ENCODE data around the gene CLIP3. TPM values are rescaled to one million over a fixed set of nuclear protein-coding genes. Genes with fewer than 3 reads are reported as not detected.
"Not testable (repeated sequence)": the region's sequence is repeated elsewhere in the genome, so short reads cannot be mapped to it uniquely, and the experiment has no call there.

CLIP3 gene, protein sequence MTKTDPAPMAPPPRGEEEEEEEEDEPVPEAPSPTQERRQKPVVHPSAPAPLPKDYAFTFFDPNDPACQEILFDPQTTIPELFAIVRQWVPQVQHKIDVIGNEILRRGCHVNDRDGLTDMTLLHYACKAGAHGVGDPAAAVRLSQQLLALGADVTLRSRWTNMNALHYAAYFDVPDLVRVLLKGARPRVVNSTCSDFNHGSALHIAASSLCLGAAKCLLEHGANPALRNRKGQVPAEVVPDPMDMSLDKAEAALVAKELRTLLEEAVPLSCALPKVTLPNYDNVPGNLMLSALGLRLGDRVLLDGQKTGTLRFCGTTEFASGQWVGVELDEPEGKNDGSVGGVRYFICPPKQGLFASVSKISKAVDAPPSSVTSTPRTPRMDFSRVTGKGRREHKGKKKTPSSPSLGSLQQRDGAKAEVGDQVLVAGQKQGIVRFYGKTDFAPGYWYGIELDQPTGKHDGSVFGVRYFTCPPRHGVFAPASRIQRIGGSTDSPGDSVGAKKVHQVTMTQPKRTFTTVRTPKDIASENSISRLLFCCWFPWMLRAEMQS
- 1 to 10 TPM; 3.8 TPM for total RNA-seq
- total RNA-seq: 0.23 to 0.83 reads per million in 2 donors

DNA sequence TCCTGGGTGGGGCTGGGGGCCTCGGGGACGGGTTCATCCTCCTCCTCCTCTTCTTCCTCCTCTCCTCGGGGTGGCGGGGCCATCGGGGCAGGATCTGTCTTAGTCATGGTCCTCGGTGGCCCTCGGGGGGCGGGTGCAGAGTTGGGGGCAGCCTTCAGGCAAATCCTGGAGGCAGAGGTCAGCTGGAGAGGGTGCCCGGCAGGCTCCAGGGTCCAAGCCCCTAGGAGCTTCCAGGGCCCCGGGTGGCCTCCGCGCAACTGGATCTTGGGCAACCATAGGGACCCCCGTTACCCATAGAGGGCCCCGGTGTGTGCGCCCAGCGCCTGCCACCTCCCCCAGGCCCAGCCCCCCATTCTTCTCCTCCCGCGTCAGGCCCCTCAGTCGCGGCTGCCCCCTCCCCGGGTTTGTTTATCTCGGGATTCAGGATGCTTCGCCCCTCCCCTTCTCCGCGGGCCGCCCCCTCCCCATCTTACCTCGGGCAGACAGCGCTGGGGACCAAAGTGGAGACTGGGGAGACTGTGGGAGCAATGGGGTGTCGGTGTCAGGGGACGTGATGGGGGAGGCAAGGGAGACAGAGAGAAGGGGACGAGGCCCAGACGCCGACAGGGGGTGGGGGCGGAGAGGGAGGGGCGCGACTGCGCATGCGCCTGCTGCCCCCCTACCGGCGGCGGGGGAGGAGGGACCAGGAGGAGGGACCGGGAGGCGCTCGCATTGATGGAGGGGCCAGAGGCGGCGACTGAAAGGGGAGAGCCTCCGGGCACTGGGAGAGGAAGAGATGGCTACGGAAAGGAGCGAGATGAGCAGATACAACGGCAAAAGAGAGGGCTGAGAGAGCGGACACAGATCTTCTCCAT lies at the start of gene CLIP3:
CLIP3 (minus strand) TSS at position 623 of the 854 bp plus-strand sequence; CDS start at position 107, 516 bp downstream.
- peak in 2 of 3 donors; percentile 24 to 27 for DNase-seq
- no peaks in the 10 kb centered on the region for H3K27me3 Mint-ChIP-seq
- peak within 1 kb of the TSS; percentile 62 for H3K4me3 Mint-ChIP-seq
- peaks cover 23% of the 10 kb centered on the region for H3K36me3 Mint-ChIP-seq (ENCODE audit: low read depth)
- peak within 1 kb of the TSS; percentile 34 for H3K27ac Mint-ChIP-seq
- ATAC-seq: peak; percentile 27
- no peaks in the 10 kb centered on the region for H3K9me3 ChIP-seq (ENCODE audit: control insufficient read depth, low read length, poor library complexity, severe bottlenecking)
- peaks cover 42% of the 10 kb centered on the region for H3K4me1 Mint-ChIP-seq

DNA sequence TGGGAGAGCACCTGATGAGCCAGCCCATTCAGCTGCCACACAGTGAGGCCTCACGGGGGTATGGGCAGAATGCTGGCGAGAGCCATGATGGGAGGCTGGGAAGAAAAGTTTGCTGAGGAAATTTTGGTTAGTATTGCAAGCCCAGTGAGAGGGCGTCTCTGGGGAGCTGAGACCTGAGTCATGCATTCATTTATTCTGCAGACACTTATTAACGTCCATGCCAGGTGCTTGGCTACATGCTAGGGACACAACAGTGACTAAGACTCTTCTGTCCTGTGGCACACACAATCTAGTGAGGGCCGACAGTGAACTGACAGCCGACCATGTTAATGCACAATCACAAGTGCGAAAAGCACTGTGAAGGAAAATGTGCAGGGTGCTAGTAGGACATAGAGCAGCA lies 49.2 kb upstream of the CLIP3 start:
- ATAC-seq: no peak

DNA sequence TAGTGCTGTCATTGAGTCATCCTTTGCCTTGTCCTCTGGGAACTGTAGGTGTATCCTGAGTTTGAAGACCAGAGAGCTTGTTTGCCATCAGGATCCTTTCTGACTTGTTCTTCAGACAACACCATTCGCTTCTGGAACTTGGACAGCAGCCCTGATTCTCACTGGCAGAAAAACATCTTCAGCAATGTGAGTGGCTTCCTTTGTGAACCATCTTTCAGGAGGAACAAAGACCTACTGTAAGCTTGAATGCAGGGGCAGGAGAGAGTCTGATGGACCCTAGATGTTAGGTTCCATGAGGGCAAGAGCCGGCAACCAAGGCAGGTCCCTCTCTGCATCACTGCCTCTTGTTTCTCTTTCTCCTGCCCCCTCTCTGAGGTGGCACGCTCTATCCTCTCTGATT lies 48.7 kb upstream of the CLIP3 start:
- Mint-ChIP-seq H3K4me1 (peaks cover 2% of the 10 kb centered on the region), H3K36me3 (ENCODE audit: low read depth) (no peaks in the 10 kb centered on the region), H3K27ac (peak overlapping the region; percentile 34), H3K4me3 (no peak overlapping the region), H3K27me3 (no peaks in the 10 kb centered on the region)
- DNase-seq: no peak
- no peak for ATAC-seq
- H3K9me3 ChIP-seq (ENCODE audit: control insufficient read depth, low read length, poor library complexity, severe bottlenecking): no peaks in the 10 kb centered on the region

More for the DNA sequence above, 49.2 kb upstream of the CLIP3 start:
- Mint-ChIP-seq H3K27ac (peak overlapping the region; percentile 34), H3K4me3 (no peak overlapping the region), H3K27me3 (no peaks in the 10 kb centered on the region), H3K36me3 (ENCODE audit: low read depth) (no peaks in the 10 kb centered on the region), H3K4me1 (peaks cover 2% of the 10 kb centered on the region)
- no peak for DNase-seq
- no peaks in the 10 kb centered on the region for H3K9me3 ChIP-seq (ENCODE audit: control insufficient read depth, low read length, poor library complexity, severe bottlenecking)

DNA sequence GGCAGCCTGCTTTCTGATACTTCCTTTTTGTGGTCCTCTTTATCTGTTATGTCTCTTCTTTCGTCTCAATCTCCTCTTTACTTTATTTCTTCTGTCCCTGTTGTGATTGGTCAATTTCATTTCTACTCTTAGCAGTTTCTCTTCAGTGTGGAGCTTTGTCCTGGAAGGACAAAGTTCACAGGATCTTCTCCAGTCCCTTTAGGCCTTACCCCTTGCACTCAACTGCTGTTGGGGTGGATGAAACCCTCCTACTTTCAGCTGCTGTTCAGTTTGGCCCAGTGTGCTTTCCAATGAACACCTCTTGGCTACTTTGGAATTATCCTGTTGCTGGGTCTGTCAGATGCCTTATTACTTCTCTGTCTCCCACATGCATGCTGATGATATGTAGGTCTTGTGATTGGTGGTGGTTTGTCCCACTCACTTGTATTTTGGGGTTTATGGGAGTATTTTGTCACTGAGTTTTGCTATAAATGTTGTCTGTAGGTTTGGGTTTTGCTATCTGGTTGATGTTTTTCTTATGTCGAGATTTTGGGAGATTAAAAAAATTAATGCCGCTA lies 46.8 kb upstream of the CLIP3 start:
- H3K27ac Mint-ChIP-seq: peak overlapping the region; percentile 62

GRCh38 chr19:36073121-36073876 lies 40.6 kb upstream of the CLIP3 start:
- no peaks in the 10 kb centered on the region for H3K36me3 Mint-ChIP-seq (ENCODE audit: low read depth)

More for the DNA sequence above, 46.8 kb upstream of the CLIP3 start:
- no peaks in the 10 kb centered on the region for H3K4me1 Mint-ChIP-seq
- no peaks in the 10 kb centered on the region for H3K27me3 Mint-ChIP-seq
- DNase-seq (no peak), ATAC-seq (no peak)
- no peaks in the 10 kb centered on the region for H3K36me3 Mint-ChIP-seq (ENCODE audit: low read depth)
- no peaks in the 10 kb centered on the region for H3K9me3 ChIP-seq (ENCODE audit: control insufficient read depth, low read length, poor library complexity, severe bottlenecking)
- H3K4me3 Mint-ChIP-seq: no peak overlapping the region

GRCh38 chr19:36072081-36072480 lies 39.4 kb upstream of the CLIP3 start:
- no peaks in the 10 kb centered on the region for H3K36me3 Mint-ChIP-seq (ENCODE audit: low read depth)

More at GRCh38 chr19:36073121-36073876, 40.6 kb upstream of the CLIP3 start:
- no peak for ATAC-seq
- H3K9me3 ChIP-seq (ENCODE audit: control insufficient read depth, low read length, poor library complexity, severe bottlenecking): no peaks in the 10 kb centered on the region
- no peak overlapping the region for H3K27ac Mint-ChIP-seq
- no peaks in the 10 kb centered on the region for H3K4me1 Mint-ChIP-seq
- DNase-seq: no peak
- no peaks in the 10 kb centered on the region for H3K27me3 Mint-ChIP-seq
- no peak overlapping the region for H3K4me3 Mint-ChIP-seq

GRCh38 chr19:36068810-36069499 lies 36.3 kb upstream of the CLIP3 start:
- not testable (repeated sequence) for H3K4me3 Mint-ChIP-seq; H3K9me3 ChIP-seq (ENCODE audit: control insufficient read depth, low read length, poor library complexity, severe bottlenecking); H3K36me3 Mint-ChIP-seq (ENCODE audit: low read depth); DNase-seq; ATAC-seq; H3K27me3 Mint-ChIP-seq; H3K4me1 Mint-ChIP-seq; H3K27ac Mint-ChIP-seq

More at GRCh38 chr19:36072081-36072480, 39.4 kb upstream of the CLIP3 start:
- H3K27ac Mint-ChIP-seq: no peak overlapping the region
- no peaks in the 10 kb centered on the region for H3K4me1 Mint-ChIP-seq
- no peaks in the 10 kb centered on the region for H3K9me3 ChIP-seq (ENCODE audit: control insufficient read depth, low read length, poor library complexity, severe bottlenecking)
- ATAC-seq (no peak), DNase-seq (no peak)
- H3K4me3 Mint-ChIP-seq: no peak overlapping the region
- H3K27me3 Mint-ChIP-seq: no peaks in the 10 kb centered on the region

GRCh38 chr19:36067681-36068080 lies 35.0 kb upstream of the CLIP3 start:
- ATAC-seq: no peak
- H3K27me3 Mint-ChIP-seq: no peaks in the 10 kb centered on the region
- no peak overlapping the region for H3K27ac Mint-ChIP-seq
- no peaks in the 10 kb centered on the region for H3K4me1 Mint-ChIP-seq
- DNase-seq: no peak
- H3K36me3 Mint-ChIP-seq (ENCODE audit: low read depth): no peaks in the 10 kb centered on the region
- H3K4me3 Mint-ChIP-seq: no peak overlapping the region
- no peaks in the 10 kb centered on the region for H3K9me3 ChIP-seq (ENCODE audit: control insufficient read depth, low read length, poor library complexity, severe bottlenecking)

DNA sequence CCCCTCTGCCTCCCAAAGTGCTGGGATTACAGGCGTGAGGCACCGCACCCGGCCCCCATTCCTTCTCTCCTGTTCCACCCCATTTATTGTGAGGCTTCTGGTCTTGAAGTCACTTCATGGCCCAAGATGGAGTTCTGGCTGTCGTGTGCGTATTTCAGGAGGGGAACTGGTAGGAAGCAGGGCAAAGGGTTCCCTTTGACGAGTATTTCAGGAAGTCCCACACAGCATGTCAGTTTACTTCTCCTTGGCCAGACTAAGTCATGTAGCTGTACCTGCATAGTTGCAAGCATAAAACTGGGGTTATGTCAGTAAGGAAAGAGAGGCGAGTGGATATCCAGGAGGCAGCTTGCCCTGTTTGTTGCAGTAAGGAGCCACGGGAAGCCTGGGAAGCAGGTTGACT lies 32.2 kb upstream of the CLIP3 start:
- H3K9me3 ChIP-seq (ENCODE audit: control insufficient read depth, low read length, poor library complexity, severe bottlenecking): no peaks in the 10 kb centered on the region
- Mint-ChIP-seq H3K4me1 (peaks cover 3% of the 10 kb centered on the region), H3K27me3 (no peaks in the 10 kb centered on the region), H3K36me3 (ENCODE audit: low read depth) (no peaks in the 10 kb centered on the region), H3K27ac (no peak overlapping the region), H3K4me3 (no peak overlapping the region)
- ATAC-seq: no peak
- no peak for DNase-seq

DNA sequence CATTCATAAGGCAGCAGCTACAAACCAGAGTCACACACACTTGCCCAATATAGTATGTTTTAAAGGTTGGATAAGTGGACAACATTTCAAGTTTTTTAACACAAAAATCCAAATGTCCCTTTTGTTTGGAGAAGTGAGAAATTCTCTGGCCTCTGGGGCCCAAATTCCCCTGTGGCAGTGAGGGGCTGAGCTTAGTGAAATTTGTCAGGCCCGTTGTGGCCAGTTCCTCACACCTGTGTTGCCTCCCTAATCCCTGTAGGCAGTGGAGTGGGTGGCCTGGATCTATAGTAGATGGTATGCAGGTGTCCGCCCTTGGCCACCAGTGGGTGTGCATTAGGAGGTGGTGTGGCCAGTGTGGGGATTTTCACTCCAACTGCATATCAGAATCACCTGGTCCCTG lies 28.7 kb upstream of the CLIP3 start:
- Mint-ChIP-seq H3K4me3 (no peak overlapping the region), H3K27me3 (no peaks in the 10 kb centered on the region), H3K36me3 (ENCODE audit: low read depth) (no peaks in the 10 kb centered on the region), H3K4me1 (peaks cover 6% of the 10 kb centered on the region), H3K27ac (no peak overlapping the region)
- no peak for ATAC-seq
- no peaks in the 10 kb centered on the region for H3K9me3 ChIP-seq (ENCODE audit: control insufficient read depth, low read length, poor library complexity, severe bottlenecking)
- no peak for DNase-seq

- no peaks in the 10 kb centered on the region for H3K36me3 Mint-ChIP-seq (ENCODE audit: low read depth)
- no peak overlapping the region for H3K27ac Mint-ChIP-seq
- peaks cover 10% of the 10 kb centered on the region for H3K4me1 Mint-ChIP-seq
Observed at GRCh38 chr19:36060430-36060829, 27.8 kb upstream of the CLIP3 start.

More at GRCh38 chr19:36060430-36060829, 27.8 kb upstream of the CLIP3 start:
- no peak overlapping the region for H3K4me3 Mint-ChIP-seq
- H3K9me3 ChIP-seq (ENCODE audit: control insufficient read depth, low read length, poor library complexity, severe bottlenecking): no peaks in the 10 kb centered on the region
- no peaks in the 10 kb centered on the region for H3K27me3 Mint-ChIP-seq
- no peak for DNase-seq
- ATAC-seq: peak; percentile 52
